ENCODE results near the gene EGFR.

EGFR gene

DNA sequence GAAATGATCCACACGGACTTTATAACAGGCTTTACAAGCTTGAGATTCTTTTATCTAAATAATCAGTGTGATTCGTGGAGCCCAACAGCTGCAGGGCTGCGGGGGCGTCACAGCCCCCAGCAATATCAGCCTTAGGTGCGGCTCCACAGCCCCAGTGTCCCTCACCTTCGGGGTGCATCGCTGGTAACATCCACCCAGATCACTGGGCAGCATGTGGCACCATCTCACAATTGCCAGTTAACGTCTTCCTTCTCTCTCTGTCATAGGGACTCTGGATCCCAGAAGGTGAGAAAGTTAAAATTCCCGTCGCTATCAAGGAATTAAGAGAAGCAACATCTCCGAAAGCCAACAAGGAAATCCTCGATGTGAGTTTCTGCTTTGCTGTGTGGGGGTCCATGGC lies 155.6 kb downstream of the EGFR start:
- H3K27me3 Mint-ChIP-seq, result peaks cover 4% of the 10 kb centered on the region

GRCh38 chr7:55174856-55175255 lies 156.0 kb downstream of the EGFR start:
- H3K27me3 Mint-ChIP-seq, result peaks cover 4% of the 10 kb centered on the region
- no peaks in the 10 kb centered on the region for H3K36me3 Mint-ChIP-seq
- H3K4me3 Mint-ChIP-seq, result no peak overlapping the region
- H3K9me3 Mint-ChIP-seq, result no peaks in the 10 kb centered on the region
- H3K4me1 Mint-ChIP-seq, result no peaks in the 10 kb centered on the region
- H3K27ac Mint-ChIP-seq, result no peak overlapping the region

More for the DNA sequence above, 155.6 kb downstream of the EGFR start:
- Mint-ChIP-seq H3K4me1 (no peaks in the 10 kb centered on the region), H3K27ac (no peak overlapping the region), H3K9me3 (no peaks in the 10 kb centered on the region), H3K4me3 (no peak overlapping the region), H3K36me3 (peaks cover 1% of the 10 kb centered on the region)

GRCh38 chr7:55177068-55177530 lies 158.3 kb downstream of the EGFR start:
- Mint-ChIP-seq H3K4me1 (no peaks in the 10 kb centered on the region), H3K9me3 (no peaks in the 10 kb centered on the region), H3K27ac (no peak overlapping the region), H3K27me3 (peaks cover 2% of the 10 kb centered on the region), H3K4me3 (no peak overlapping the region), H3K36me3 (no peaks in the 10 kb centered on the region)

GRCh38 chr7:55177589-55178261 lies 158.9 kb downstream of the EGFR start:
- no peaks in the 10 kb centered on the region for H3K4me1 Mint-ChIP-seq
- no peak overlapping the region for H3K27ac Mint-ChIP-seq
- no peaks in the 10 kb centered on the region for H3K36me3 Mint-ChIP-seq
- H3K4me3 Mint-ChIP-seq, result no peak overlapping the region
- H3K9me3 Mint-ChIP-seq, result no peaks in the 10 kb centered on the region
- peaks cover 2% of the 10 kb centered on the region for H3K27me3 Mint-ChIP-seq

DNA sequence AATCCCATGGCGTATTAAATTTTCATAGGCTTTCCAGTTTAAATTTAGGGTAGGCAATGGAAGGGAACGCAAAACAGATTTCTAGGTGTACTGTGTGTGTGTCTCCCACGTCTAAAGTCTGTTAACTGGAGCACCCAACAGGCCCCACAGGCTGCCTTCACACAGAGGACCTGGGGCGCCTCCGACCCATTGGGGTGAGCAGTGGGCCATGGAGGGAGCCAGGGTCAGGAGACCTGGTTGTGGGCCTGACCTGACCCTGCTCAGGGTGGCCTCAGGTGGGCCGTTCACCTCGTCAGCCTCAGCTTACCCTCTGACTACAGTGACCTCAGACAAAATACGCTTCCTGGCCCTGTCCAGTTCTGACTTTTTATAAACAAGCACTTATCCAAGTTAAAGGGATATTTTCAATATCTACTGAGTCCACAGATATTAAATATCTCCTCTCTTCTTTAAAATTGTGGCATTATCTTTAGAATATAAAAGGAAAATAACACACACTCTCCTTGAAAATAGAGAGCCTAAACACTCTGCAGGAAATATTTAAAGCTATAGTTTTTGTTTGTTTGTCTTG lies 159.6 kb downstream of the EGFR start:
- H3K27me3 Mint-ChIP-seq, result peaks cover 2% of the 10 kb centered on the region
- no peaks in the 10 kb centered on the region for H3K36me3 Mint-ChIP-seq
- H3K9me3 Mint-ChIP-seq, result no peaks in the 10 kb centered on the region
- H3K4me3 Mint-ChIP-seq, result no peak overlapping the region
- no peaks in the 10 kb centered on the region for H3K4me1 Mint-ChIP-seq
- no peak overlapping the region for H3K27ac Mint-ChIP-seq

GRCh38 chr7:55178863-55179773 lies 160.3 kb downstream of the EGFR start:
- no peaks in the 10 kb centered on the region for H3K4me1 Mint-ChIP-seq
- no peak overlapping the region for H3K27ac Mint-ChIP-seq
- peaks cover 2% of the 10 kb centered on the region for H3K27me3 Mint-ChIP-seq
- H3K36me3 Mint-ChIP-seq, result no peaks in the 10 kb centered on the region
- H3K9me3 Mint-ChIP-seq, result no peaks in the 10 kb centered on the region
- H3K4me3 Mint-ChIP-seq, result no peak overlapping the region

DNA sequence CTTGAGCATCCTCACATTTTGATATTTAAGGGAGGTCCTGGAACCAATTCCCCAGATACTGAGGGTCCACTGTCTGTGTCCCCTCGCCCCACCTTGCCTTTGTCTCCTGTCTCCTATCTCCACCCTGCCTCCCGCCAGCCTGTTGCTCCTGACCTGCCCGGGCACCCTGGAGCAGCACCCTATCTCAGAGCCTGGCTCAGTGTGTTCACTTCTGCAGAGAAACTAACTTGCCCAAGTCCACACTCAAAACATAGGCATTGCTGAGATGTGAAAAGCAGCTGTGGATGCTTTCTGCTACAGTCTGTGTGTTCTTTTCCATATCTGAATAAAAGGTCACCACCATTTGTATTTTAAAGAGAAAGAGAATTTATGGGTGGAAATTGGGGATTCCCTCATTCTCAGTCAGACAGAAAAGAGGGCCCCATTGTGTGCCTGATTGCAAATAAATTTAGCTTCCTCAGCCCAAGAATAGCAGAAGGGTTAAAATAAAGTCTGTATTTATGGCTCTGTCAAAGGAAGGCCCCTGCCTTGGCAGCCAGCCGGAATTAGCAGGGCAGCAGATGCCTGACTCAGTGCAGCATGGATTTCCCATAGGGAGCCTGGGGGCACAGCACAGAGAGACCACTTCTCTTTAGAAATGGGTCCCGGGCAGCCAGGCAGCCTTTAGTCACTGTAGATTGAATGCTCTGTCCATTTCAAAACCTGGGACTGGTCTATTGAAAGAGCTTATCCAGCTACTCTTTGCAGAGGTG lies 161.3 kb downstream of the EGFR start:
- H3K4me1 Mint-ChIP-seq, result no peaks in the 10 kb centered on the region
- no peaks in the 10 kb centered on the region for H3K27me3 Mint-ChIP-seq
- no peaks in the 10 kb centered on the region for H3K9me3 Mint-ChIP-seq
- no peak overlapping the region for H3K27ac Mint-ChIP-seq
- no peak overlapping the region for H3K4me3 Mint-ChIP-seq
- no peaks in the 10 kb centered on the region for H3K36me3 Mint-ChIP-seq

DNA sequence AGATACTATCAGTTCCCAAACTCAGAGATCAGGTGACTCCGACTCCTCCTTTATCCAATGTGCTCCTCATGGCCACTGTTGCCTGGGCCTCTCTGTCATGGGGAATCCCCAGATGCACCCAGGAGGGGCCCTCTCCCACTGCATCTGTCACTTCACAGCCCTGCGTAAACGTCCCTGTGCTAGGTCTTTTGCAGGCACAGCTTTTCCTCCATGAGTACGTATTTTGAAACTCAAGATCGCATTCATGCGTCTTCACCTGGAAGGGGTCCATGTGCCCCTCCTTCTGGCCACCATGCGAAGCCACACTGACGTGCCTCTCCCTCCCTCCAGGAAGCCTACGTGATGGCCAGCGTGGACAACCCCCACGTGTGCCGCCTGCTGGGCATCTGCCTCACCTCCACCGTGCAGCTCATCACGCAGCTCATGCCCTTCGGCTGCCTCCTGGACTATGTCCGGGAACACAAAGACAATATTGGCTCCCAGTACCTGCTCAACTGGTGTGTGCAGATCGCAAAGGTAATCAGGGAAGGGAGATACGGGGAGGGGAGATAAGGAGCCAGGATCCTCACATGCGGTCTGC lies 162.2 kb downstream of the EGFR start:
- no peaks in the 10 kb centered on the region for H3K36me3 Mint-ChIP-seq
- H3K27me3 Mint-ChIP-seq, result no peaks in the 10 kb centered on the region
- H3K27ac Mint-ChIP-seq, result no peak overlapping the region
- H3K4me1 Mint-ChIP-seq, result no peaks in the 10 kb centered on the region
- H3K9me3 Mint-ChIP-seq, result no peaks in the 10 kb centered on the region
- no peak overlapping the region for H3K4me3 Mint-ChIP-seq

GRCh38 chr7:55181762-55182161 lies 162.9 kb downstream of the EGFR start:
- H3K9me3 Mint-ChIP-seq, result no peaks in the 10 kb centered on the region
- no peaks in the 10 kb centered on the region for H3K36me3 Mint-ChIP-seq
- H3K27me3 Mint-ChIP-seq, result peaks cover under 1% of the 10 kb centered on the region
- H3K4me1 Mint-ChIP-seq, result no peaks in the 10 kb centered on the region
- no peak overlapping the region for H3K4me3 Mint-ChIP-seq
- H3K27ac Mint-ChIP-seq, result no peak overlapping the region

DNA sequence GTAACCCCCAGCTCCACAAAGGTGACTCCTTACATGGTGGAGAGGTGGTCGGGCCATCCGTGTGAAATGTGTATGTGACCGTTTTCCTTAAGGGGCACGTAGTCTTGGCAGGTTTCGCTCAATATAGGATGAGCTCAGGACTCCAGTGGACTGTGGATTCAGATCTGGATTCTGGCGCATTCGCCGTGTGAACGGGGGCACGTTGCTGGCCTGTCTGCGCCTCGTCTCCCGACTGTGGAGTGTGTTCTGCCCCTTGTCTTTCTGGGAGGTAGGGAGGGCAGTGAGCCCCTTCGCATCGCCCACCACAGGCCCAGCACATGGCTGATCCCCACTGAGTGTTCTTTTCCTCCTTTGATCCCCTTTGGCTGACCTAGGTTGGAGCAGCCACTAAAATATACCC lies 165.1 kb downstream of the EGFR start:
- H3K36me3 Mint-ChIP-seq, result no peaks in the 10 kb centered on the region
- H3K27ac Mint-ChIP-seq, result no peak overlapping the region
- peaks cover 3% of the 10 kb centered on the region for H3K27me3 Mint-ChIP-seq

DNA sequence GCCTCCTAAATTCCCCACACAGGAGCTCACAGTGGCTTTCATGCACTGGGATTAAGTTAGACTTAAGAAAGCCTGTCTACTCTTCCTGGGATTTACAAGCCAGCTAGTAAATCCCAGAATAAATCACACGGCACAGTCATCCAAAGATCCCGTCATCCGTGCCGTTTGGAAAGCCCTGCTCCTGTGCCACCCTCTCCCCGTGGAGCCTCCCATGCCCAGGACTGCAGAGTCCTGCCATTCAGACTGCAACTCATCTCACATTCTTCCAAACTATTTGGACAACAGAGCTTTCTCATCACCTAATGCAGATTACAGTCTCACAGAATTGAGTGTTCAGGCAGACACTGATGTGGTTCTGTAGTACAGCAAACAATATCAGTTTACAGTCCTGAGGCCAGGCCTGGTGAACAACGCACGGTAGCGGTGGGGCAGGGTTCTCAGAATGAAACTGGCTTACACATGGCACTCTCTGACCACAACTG lies 166.5 kb downstream of the EGFR start:
- Mint-ChIP-seq H3K36me3 (no peaks in the 10 kb centered on the region), H3K27me3 (peaks cover 3% of the 10 kb centered on the region), H3K27ac (no peak overlapping the region), H3K4me1 (no peaks in the 10 kb centered on the region), H3K9me3 (no peaks in the 10 kb centered on the region), H3K4me3 (no peak overlapping the region)

More for the DNA sequence above, 165.1 kb downstream of the EGFR start:
- H3K9me3 Mint-ChIP-seq, result no peaks in the 10 kb centered on the region
- H3K4me1 Mint-ChIP-seq, result no peaks in the 10 kb centered on the region
- no peak overlapping the region for H3K4me3 Mint-ChIP-seq

DNA sequence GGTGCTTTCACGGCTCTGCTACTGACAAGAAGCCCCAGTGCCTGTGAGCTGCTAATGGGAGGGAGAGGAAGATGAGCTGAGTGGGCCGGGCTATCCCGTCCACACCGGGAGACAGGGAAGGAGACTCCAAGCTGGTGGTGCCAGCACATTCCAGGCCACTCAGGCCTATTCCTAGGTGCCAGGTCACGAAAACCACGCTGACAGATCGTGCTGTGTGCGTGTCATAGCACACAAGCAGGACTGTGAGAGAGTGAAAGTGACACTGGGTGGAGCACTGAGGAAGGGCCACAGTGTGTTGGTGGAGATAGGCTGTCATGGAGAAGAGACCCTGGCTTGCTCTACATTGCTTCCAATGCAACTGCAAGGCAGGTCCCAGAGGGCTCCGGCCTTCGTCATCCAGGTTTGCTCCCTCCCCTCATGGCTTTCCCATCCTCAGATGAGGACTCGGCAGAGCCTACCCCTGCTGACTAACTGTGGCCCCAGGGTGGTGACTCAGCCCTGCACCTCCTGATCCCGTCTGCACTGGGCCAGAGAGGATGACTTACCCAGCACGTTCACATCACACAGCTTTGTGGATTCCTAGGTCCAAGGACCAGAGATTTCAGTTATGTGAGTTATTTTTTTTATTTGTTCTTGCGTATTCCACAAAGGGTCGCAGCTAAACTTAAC lies 167.3 kb downstream of the EGFR start:
- H3K9me3 Mint-ChIP-seq, result no peaks in the 10 kb centered on the region
- no peak overlapping the region for H3K27ac Mint-ChIP-seq
- H3K36me3 Mint-ChIP-seq, result no peaks in the 10 kb centered on the region
- peaks cover 4% of the 10 kb centered on the region for H3K27me3 Mint-ChIP-seq
- H3K4me1 Mint-ChIP-seq, result no peaks in the 10 kb centered on the region
- no peak overlapping the region for H3K4me3 Mint-ChIP-seq

DNA sequence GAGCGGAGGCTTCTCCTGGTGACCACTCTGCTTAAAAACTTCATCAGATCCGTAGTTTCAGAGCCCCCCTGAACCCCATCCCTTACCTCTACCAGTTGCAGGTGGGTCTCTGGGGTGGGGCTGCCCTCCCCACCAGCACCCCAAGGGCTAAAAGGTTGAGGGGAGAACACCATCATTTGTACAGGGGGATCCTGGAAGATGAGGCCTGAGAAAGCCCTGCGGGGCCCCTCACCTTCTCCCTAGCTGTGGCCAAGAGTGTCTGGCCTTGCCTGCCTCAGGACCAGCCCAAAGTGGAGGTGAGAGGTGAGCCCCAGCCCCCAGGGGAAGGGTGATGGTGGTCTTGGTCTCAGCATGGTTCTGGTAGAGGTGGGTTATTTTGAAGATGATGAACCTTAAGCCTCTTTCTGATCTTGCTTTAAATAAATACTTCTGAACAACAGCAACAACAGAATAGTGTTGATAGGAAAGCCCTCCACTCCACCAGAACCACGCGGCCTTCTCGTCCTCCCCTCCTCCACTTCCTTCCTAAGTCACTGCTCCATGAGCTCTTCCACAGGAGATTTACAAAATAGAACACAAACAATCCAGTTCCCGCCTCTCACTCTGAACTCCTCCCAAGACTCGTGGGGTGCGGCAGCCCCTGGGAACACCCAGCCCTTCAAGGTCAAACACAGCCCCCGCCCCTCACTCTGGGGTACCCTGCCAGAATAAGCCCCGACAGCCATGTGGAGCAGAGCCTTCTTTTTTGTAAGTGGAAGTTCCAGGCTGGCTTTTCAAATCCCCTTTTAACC lies 169.1 kb downstream of the EGFR start:
- Mint-ChIP-seq H3K9me3 (no peaks in the 10 kb centered on the region), H3K4me3 (no peak overlapping the region), H3K27ac (no peak overlapping the region), H3K4me1 (no peaks in the 10 kb centered on the region), H3K27me3 (peaks cover 4% of the 10 kb centered on the region), H3K36me3 (no peaks in the 10 kb centered on the region)

GRCh38 chr7:55188590-55189138 lies 169.8 kb downstream of the EGFR start:
- H3K27me3 Mint-ChIP-seq, result peaks cover 4% of the 10 kb centered on the region
- no peaks in the 10 kb centered on the region for H3K36me3 Mint-ChIP-seq
- no peak overlapping the region for H3K27ac Mint-ChIP-seq
- no peak overlapping the region for H3K4me3 Mint-ChIP-seq
- H3K4me1 Mint-ChIP-seq, result no peaks in the 10 kb centered on the region
- no peaks in the 10 kb centered on the region for H3K9me3 Mint-ChIP-seq
